ENCODE results near the gene ARL5C.

The ARL5C gene

DNA sequence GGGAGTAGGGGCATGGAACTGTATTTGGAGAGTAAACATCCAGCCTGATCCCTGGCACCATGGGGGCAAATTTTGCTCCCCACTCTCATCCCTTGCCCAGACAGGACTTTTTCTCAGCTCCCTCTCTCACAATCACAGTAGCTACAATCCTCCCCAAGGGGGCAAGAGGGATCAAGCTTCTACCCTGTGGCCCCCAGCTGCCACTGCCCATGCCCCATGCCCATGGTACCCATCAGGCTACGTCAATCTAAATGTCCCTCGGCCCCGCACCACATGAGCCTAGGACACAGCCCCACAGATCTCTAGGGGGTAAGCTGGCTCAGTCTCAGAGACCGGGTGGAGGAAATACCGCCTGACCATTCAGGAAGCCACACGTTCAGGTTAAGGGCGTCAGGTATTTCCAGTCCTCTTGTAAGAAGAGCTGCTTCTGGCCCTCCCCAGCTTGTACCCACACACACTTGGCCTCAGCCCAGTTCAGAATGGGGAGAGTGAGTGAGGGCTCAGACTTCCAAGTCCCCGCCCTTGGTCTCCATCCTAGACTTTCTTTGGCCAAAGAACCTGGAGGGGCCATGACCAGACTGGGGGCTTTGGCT, 29.7 kb upstream of the ARL5C start:
- DNase-seq (ENCODE audit: low read depth): no peak
- peak overlapping the region; percentile 90 for H3K4me3 ChIP-seq (ENCODE audit: low read depth, low read length)

DNA sequence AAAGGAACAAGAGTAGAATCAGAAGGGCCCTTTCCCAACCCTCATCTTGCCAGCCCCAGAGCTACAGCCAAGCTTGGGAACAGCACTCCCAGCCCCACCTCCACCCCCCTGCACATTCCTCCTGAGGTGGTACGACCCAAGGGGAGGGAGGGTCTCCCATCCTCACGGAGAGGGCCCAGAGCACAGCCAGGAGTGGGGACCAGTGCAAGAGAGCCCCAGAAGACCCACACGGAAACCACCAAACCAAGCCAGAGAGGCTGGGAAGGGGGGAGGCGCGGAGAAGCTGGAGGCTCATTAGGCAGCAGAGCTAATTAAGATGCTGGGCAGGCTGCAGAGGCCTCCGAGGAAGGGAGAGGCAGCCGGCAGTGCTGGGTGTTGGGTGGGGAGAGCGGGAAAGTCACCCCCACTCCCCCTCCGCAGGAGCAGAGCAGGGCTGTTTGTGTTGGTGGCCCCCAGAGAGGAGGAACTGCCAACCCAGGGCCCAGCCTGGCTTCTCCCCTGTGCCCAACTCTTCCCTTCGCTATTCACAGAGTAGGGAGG, 29.1 kb upstream of the ARL5C start:
- no peak for DNase-seq (ENCODE audit: low read depth)
- H3K4me3 ChIP-seq (ENCODE audit: low read depth, low read length): peak overlapping the region; percentile 90

DNA sequence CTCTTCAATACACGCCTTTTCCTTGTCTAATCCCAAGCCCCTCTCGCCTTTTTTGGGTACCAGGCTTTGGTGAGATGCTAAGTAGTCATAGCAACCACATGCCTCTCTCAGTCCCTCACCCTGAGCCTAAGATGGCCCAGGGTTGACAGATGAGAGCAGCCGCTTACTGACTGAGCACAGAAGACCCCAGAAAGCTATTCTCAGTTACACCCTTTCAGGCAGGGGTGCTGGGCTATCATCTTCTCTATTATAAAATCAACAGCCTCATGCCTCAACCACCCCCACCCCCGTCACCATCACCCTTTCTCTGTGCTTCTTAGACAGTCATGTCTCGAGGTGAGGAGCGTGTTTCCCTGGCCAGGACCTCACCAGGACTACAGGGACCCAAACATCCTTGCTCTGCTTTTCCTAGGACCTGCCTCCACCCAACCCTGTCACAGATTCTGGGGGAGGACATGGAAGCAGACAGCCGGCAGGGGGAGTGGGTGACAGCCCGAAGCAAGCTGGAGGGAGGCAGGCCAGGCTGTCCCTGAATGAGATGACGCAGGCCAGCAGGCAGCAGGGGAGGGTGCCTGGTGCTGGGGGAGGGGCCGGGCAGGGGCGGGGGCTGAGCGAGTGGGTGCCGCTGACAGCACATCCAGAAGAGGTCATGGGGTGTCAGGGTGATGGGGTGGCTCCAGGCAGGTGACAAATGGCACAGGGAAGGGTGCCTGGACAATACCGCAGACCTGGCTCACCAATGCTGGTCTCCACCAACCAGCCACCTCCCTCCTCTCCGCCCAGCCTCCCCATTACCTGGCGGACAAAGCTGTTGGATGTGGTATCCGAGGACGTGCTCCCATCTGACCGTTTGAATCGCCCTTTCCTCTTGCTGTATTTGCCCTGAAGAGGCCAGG, 28.4 kb upstream of the ARL5C start:
- peak; percentile 20 for DNase-seq (ENCODE audit: low read depth)
- peak overlapping the region; percentile 90 for H3K4me3 ChIP-seq (ENCODE audit: low read depth, low read length)

GRCh38 chr17:39193346-39193745, 27.4 kb upstream of the ARL5C start:
- no peak overlapping the region for H3K4me3 ChIP-seq (ENCODE audit: low read depth, low read length)
- DNase-seq (ENCODE audit: low read depth): no peak

- no peak overlapping the region for H3K4me3 ChIP-seq (ENCODE audit: low read depth, low read length)
Measured at GRCh38 chr17:39192901-39193300, 26.9 kb upstream of the ARL5C start.

GRCh38 chr17:39191750-39192510, 26.0 kb upstream of the ARL5C start:
- H3K4me3 ChIP-seq (ENCODE audit: low read depth, low read length): no peak overlapping the region
- no peak for DNase-seq (ENCODE audit: low read depth)

More at GRCh38 chr17:39192901-39193300, 26.9 kb upstream of the ARL5C start:
- no peak for DNase-seq (ENCODE audit: low read depth)

- no peak for DNase-seq (ENCODE audit: low read depth)
Measured at GRCh38 chr17:39187152-39187830, 21.3 kb upstream of the ARL5C start.

GRCh38 chr17:39186481-39187002, 20.6 kb upstream of the ARL5C start:
- DNase-seq (ENCODE audit: low read depth): no peak
- no peak overlapping the region for H3K4me3 ChIP-seq (ENCODE audit: low read depth, low read length)

More at GRCh38 chr17:39187152-39187830, 21.3 kb upstream of the ARL5C start:
- no peak overlapping the region for H3K4me3 ChIP-seq (ENCODE audit: low read depth, low read length)

DNA sequence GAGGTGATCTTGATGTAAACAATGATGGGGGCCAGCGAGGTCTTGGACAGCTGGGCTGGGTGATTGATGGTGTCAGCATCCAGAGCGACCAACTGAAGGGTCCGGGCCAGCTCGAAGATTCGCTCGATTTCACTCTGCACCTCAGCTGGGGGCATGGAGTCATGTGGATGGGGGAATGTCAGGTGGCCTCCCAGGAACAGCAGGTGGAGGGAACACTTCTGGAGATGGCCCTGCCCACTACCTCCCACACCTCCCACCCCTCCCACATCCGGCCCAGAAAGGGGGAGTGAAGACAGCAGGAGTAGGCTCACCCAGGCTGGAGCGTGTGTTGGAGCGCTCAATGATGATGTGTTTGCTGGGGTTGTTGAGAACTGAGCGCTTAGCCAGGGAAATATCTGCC, 17.8 kb upstream of the ARL5C start:
- no peak for DNase-seq (ENCODE audit: low read depth)
- H3K4me3 ChIP-seq (ENCODE audit: low read depth, low read length): no peak overlapping the region

DNA sequence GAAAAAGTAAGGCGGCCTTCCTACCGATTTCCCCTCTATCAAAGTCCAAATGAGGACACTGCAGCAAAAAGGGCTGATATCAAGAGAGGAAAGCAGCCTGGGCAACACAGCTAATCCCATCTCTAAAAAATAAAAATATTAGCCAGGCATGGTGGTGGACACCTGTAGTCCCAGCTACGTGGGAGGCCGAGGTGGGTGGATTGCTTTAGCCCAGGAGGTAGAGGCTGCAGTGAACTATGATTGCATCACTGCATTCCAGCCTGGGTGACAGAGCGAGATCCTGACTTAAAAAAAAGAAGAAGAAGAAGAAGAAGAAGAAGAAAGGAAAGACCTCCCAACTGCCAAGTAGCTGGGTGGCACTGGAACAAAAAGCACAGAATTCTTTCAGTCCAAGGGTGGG, 17.1 kb upstream of the ARL5C start:
- DNase-seq (ENCODE audit: low read depth): no peak
- no peak overlapping the region for H3K4me3 ChIP-seq (ENCODE audit: low read depth, low read length)

- no peak for DNase-seq (ENCODE audit: low read depth)
- H3K4me3 ChIP-seq (ENCODE audit: low read depth, low read length): no peak overlapping the region
Measured at GRCh38 chr17:39181303-39181702, 15.3 kb upstream of the ARL5C start.

GRCh38 chr17:39178536-39178935, 12.6 kb upstream of the ARL5C start:
- no peak overlapping the region for H3K4me3 ChIP-seq (ENCODE audit: low read depth, low read length)
- DNase-seq (ENCODE audit: low read depth): no peak

DNA sequence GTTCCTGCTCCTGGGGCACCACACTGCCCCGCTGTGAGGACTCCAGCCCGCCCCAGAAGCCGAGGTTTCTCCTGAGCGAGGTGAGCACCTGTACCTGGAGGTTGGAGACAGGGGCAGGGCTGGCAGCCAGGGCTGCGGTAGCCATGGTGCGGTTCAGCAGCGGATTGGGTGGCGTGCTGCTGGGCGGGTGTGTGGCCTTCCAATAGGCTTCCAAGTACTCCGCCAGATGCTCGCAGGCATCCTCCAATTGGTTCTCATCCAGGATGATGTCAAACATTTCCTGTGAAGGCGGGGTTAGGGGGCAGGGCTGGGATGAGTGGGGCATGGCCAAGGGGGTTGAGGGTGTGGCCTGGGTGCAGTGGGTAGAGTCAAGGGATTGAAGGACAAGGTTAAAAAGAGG, 11.3 kb upstream of the ARL5C start:
- no peak for DNase-seq (ENCODE audit: low read depth)
- H3K4me3 ChIP-seq (ENCODE audit: low read depth, low read length): no peak overlapping the region

- H3K4me3 ChIP-seq (ENCODE audit: low read depth, low read length): no peak overlapping the region
- DNase-seq (ENCODE audit: low read depth): no peak
Measured at GRCh38 chr17:39175695-39176093, 9.7 kb upstream of the ARL5C start.

DNA sequence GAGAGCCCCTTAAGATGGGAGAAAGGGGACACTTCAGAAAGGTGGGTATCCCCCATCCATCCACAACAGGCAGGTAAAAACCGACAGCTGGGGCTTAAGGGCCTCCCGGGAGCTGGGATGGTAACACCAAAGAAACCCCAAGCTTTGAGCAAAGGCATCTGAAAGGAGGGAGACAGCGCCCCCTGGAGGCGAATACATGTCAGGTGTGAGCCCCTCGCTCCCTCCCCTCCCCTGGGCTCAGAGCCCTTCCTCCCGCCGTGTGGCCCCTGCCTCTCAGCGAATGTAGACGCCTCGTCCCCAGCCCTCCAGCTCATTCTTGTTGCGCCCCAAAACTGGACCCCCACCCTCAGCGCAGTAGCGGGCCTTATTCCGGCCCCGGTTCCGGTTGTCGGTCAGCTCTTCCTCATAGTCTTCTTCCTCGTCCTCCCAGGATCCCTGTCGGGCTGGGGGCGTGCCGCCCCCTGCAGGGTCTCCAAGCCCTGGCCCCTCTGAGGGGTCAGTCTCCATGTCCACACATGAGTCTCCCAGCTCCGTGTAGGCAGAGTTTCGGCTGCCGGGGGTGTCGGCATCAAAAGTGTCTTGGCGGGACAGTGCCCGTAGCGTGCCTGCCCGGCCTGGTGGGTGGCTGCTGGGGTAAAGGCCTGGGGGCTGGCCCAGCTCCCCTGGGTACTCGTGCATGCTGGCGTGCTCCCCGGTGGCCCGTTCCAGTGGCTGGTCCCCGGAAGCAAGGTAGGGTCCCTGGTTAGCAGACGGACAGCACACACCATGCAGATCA, 9.1 kb upstream of the ARL5C start:
- H3K4me3 ChIP-seq (ENCODE audit: low read depth, low read length): no peak overlapping the region

DNA sequence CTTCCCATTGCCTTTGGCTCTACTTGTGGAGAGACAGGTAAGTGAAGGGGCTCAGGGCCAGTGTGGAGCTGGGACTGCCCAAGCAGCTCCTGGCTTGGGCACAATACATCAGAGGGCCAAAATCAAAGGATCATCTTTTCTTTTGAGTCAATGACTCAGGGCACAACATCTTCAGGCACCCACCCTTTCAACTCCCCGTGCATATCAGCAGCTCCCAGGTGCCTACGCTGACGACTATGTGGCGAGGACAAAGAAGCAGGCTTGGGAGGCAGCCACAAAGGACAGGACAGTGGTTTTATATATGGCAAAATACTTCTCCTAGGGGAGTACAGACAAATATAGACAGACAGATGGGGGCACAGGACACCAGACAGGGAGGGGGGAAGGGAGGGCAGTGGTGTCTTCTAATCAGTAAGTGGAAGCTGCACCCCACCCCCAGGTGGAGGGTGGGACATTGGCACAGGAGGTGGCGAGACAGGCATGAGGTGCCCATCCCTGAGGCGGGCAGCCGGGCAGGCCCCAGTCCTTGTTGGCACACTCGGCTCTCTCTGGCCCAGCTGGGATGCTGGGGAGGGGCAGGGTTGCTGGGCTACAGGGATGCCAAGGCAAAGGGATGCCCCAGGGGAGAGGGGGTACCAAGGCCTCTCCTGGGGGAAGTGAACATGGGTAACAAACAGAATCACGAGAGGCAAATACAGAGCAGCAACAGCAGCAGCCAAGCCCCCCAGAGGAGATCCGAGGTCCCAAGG, 7.7 kb upstream of the ARL5C start:
- DNase-seq (ENCODE audit: low read depth): no peak
- H3K4me3 ChIP-seq (ENCODE audit: low read depth, low read length): no peak overlapping the region

More for the DNA sequence above, 9.1 kb upstream of the ARL5C start:
- DNase-seq (ENCODE audit: low read depth): no peak

DNA sequence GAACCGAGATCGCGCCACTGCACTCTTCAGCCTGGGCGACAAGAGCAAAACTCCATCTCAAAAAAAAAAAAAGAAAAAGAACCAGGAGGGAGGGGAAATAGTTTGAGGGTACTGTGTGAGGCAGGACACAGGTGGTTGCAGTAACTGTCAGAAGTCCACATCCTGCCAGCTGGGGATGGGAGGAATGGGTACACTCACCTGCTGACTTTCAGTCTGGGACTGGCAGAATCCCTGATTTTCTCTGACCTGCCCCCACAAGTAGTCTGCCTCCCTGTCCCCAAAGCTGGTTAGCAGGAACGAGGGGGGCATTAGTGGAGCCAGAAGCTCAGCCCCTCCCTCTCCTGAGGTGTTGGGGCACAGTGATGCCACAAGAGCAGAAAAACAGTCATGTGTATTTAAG, 7.1 kb upstream of the ARL5C start:
- no peak for DNase-seq (ENCODE audit: low read depth)
- no peak overlapping the region for H3K4me3 ChIP-seq (ENCODE audit: low read depth, low read length)

DNA sequence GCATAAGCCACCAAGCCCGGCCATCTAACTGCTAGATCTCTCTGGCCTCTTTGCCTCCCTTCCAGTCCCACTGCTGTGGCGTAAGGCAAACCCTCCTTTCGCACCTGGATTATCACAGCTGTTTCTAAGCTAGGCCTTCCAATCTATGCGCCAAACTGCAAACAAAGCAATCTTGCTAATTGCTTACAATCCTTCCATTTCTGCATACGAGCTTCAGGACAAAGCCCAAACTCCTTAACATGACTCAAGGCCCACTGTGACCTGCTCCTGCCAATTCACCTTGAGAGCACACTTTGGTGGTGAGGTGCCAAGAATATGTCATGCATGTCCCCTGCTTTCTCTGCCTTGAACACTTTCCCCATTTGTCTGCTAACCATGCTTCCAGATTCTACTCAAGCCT, 6.0 kb upstream of the ARL5C start:
- no peak for DNase-seq (ENCODE audit: low read depth)
- H3K4me3 ChIP-seq (ENCODE audit: low read depth, low read length): no peak overlapping the region

Measured in skeletal muscle cell (primary cell).